NB4 (cell line): ENCODE measurements around the gene FARP1.

ENCODE experiments used
- DNase-seq: peaks from one replicate; pipeline ENCODE4 v3.0.0; 2010; ENCODE audit warnings: low read depth
- H3K4me3 ChIP-seq: one replicate; pipeline ENCODE4 v1.5.1; 2011; ENCODE audit warnings: mild to moderate bottlenecking, low read depth, low read length, moderate library complexity
- MAX ChIP-seq: IDR thresholded peaks from 2 replicates; pipeline ENCODE4 v1.6.1; 2011; ENCODE audit warnings: low read depth, low read length
- MYC ChIP-seq: IDR thresholded peaks from 2 replicates; pipeline ENCODE4 v1.6.1; 2011; ENCODE audit warnings: low read depth, low read length
- POLR2A ChIP-seq: IDR thresholded peaks from 2 replicates; pipeline ENCODE4 v1.6.1; 2011; ENCODE audit warnings: mild to moderate bottlenecking; ENCODE audit not compliant: insufficient read length; ENCODE audit errors: extremely low read depth
- TF ChIP-seq, protein P1 (sequence below): IDR thresholded peaks from one replicate; pipeline ENCODE4 v1.5.1; 2012; ENCODE audit warnings: low read depth, low read length

Gene FARP1

DNA sequence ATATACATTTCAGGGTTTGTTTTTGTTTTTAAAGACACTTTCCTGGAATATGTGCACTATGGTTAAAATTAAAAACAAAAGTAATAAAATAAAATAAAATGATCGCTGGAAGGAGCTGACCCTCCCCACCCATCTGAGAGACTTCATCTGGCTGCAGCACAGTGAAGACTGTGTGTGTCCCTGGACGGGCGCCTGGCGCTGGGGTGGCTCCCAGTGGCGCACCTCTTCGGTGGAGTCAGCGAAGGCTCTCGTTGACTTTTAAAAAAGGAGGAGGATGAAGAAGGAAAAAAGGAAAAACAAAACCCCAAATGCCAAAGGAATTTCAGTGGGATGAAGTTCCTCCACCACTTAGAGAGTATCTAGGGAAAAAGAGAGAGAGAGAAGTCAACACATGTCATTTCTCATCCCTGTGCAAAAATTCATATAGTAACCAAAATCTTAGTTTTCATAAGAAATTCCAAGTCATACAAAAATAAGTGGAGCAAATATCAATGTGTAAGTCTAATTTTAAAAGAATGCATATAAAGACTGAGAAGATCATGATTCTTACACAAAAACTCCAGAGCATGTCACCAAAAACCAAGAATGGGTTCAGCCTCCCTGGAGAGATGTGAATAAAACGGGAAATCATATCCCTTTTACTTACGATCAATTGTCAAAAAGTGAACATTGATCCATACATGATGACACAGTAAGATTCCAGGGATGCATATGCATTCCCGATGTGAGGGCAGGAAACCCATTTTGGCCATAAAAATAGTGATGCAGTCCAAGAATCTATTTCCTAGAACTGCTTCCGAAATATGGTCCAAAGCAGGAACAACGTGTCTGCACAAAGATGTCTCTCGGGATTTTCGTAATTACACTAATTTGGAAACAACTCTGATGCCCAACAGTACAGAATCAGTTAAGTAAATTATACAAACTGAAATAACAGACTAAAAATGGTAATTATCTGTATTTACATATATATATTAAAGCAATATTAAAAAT lies 310.3 kb downstream of the FARP1 start:
- TF ChIP-seq MYC (no peak), MAX (no peak), POLR2A (no peak)
- TF ChIP-seq, protein P1, sequence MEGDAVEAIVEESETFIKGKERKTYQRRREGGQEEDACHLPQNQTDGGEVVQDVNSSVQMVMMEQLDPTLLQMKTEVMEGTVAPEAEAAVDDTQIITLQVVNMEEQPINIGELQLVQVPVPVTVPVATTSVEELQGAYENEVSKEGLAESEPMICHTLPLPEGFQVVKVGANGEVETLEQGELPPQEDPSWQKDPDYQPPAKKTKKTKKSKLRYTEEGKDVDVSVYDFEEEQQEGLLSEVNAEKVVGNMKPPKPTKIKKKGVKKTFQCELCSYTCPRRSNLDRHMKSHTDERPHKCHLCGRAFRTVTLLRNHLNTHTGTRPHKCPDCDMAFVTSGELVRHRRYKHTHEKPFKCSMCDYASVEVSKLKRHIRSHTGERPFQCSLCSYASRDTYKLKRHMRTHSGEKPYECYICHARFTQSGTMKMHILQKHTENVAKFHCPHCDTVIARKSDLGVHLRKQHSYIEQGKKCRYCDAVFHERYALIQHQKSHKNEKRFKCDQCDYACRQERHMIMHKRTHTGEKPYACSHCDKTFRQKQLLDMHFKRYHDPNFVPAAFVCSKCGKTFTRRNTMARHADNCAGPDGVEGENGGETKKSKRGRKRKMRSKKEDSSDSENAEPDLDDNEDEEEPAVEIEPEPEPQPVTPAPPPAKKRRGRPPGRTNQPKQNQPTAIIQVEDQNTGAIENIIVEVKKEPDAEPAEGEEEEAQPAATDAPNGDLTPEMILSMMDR = no peak
- DNase-seq = no peak
- no peak overlapping the region for H3K4me3 ChIP-seq

- TF ChIP-seq MYC (no peak), MAX (no peak)
- TF ChIP-seq, protein P1 = no peak
- no peak overlapping the region for H3K4me3 ChIP-seq
- DNase-seq = no peak
These were observed 311.5 kb downstream of the FARP1 start for GRCh38 chr13:98454389-98454881.

- TF ChIP-seq POLR2A = no peak
- no peak for TF ChIP-seq MYC
- TF ChIP-seq, protein P1 = no peak
- no peak for TF ChIP-seq MAX
- no peak for DNase-seq
These were observed 313.5 kb downstream of the FARP1 start for GRCh38 chr13:98456413-98456845.

GRCh38 chr13:98457053-98457452 lies 314.2 kb downstream of the FARP1 start:
- H3K4me3 ChIP-seq = no peak overlapping the region
- TF ChIP-seq POLR2A (no peak), MYC (no peak), MAX (no peak)
- TF ChIP-seq, protein P1 = no peak
- no peak for DNase-seq

More at GRCh38 chr13:98456413-98456845, 313.5 kb downstream of the FARP1 start:
- H3K4me3 ChIP-seq = no peak overlapping the region

DNA sequence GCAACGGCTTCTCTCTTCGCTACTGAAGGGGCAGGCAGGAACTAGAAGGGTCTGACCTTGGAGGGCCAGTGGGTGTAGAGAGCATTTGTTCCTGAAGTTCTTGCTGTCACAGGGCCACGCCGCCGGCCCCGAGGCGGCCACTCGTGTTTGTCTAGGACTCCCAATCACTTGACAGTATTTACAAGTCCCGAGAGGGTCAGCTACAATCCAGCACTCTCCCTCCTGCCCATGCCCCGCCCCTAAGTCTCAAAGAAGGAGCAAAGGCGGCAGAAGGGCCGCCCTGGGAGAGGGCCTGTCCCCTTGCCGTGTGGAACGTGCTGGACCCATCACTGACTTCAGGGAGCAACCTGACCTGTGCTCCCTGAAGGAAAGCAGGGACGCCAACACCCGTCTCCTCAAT lies 315.5 kb downstream of the FARP1 start:
- H3K4me3 ChIP-seq = no peak overlapping the region
- no peak for DNase-seq
- no peak for TF ChIP-seq MAX
- TF ChIP-seq POLR2A = no peak
- no peak for TF ChIP-seq MYC
- TF ChIP-seq, protein P1 = no peak
